Measurements from ENCODE around the gene VDAC2.
A peak's percentile ranks its signal among the peaks of the same experiment; 100 is the strongest.
"Not testable (repeated sequence)": the region's sequence is repeated elsewhere in the genome, so short reads cannot be mapped to it uniquely, and the experiment has no call there.

The VDAC2 gene

GRCh38 chr10:75201793-75202307 lies 8.7 kb upstream of the VDAC2 start:
- no peak for DNase-seq

GRCh38 chr10:75202321-75203045 lies 8.1 kb upstream of the VDAC2 start:
- no peak for DNase-seq

- not testable (repeated sequence) for DNase-seq
Measured at GRCh38 chr10:75203046-75203620, 7.5 kb upstream of the VDAC2 start.

- no peak for DNase-seq
Measured at GRCh38 chr10:75203724-75204123, 6.9 kb upstream of the VDAC2 start.

GRCh38 chr10:75205908-75206307 lies 4.7 kb upstream of the VDAC2 start:
- DNase-seq: no peak

GRCh38 chr10:75206638-75207037 lies 4.0 kb upstream of the VDAC2 start:
- not testable (repeated sequence) for DNase-seq

- no peak for DNase-seq
Measured at GRCh38 chr10:75207079-75207856, 3.3 kb upstream of the VDAC2 start.

- no peak for DNase-seq
Measured at GRCh38 chr10:75207857-75208144, 2.8 kb upstream of the VDAC2 start.

GRCh38 chr10:75208181-75208580 lies 2.4 kb upstream of the VDAC2 start:
- DNase-seq: no peak

- no peak for DNase-seq
Measured at GRCh38 chr10:75209086-75209920, 1.3 kb upstream of the VDAC2 start.

- DNase-seq: peak; percentile 81
Measured at GRCh38 chr10:75209921-75210281, 695 bp upstream of the VDAC2 start.

- peak; percentile 37 for DNase-seq
Measured at GRCh38 chr10:75211007-75211691, 553 bp downstream of the VDAC2 start.

GRCh38 chr10:75212343-75212742 lies 1.7 kb downstream of the VDAC2 start:
- DNase-seq: no peak

GRCh38 chr10:75220274-75220673 lies 9.7 kb downstream of the VDAC2 start:
- DNase-seq: no peak

GRCh38 chr10:75221492-75221891 lies 10.9 kb downstream of the VDAC2 start:
- DNase-seq: not testable (repeated sequence)

- no peak for DNase-seq
Measured at GRCh38 chr10:75223507-75223906, 12.9 kb downstream of the VDAC2 start.

GRCh38 chr10:75226095-75226494 lies 15.5 kb downstream of the VDAC2 start:
- no peak for DNase-seq

GRCh38 chr10:75226656-75227055 lies 16.1 kb downstream of the VDAC2 start:
- no peak for DNase-seq

- no peak for DNase-seq
Measured at GRCh38 chr10:75228278-75228677, 17.7 kb downstream of the VDAC2 start.

GRCh38 chr10:75228834-75229233 lies 18.2 kb downstream of the VDAC2 start:
- no peak for DNase-seq

GRCh38 chr10:75229971-75230370 lies 19.4 kb downstream of the VDAC2 start:
- DNase-seq: no peak

- peak; percentile 97 for DNase-seq
Measured at GRCh38 chr10:75230600-75231038, 20.0 kb downstream of the VDAC2 start.

Data from CD4-positive, alpha-beta T cell treated with Interleukin-10 for 1 hour (primary cell).